HepG2 (cell line): Measurements from ENCODE around the gene SHISA7. TPM values are rescaled to one million over a fixed set of nuclear protein-coding genes. Genes with fewer than 3 reads are reported as not detected.

Experiments used
- CAMTA2 ChIP-seq: sonication (generic); formaldehyde crosslinking; IDR thresholded peaks from 2 replicates; pipeline ENCODE4 v1.4.0; 2020; ENCODE audit warnings: mild to moderate bottlenecking, missing genetic modification reagents, borderline replicate concordance
- CREM ChIP-seq, 2 experiments: sonication (generic) in 1 of 2; formaldehyde crosslinking in 1 of 2; IDR thresholded peaks; 2 replicates each; pipeline versions ENCODE4 v1.4.0 to v1.6.1; 2016 to 2020; ENCODE audit warnings: antibody characterized with exemption in 1 of 2, mild to moderate bottlenecking in 1 of 2, missing genetic modification reagents in 1 of 2
- DMAP1 ChIP-seq: IDR thresholded peaks from 2 replicates; pipeline ENCODE4 v1.6.1; 2016
- FOXC1 ChIP-seq: sonication (generic); formaldehyde crosslinking; IDR thresholded peaks from 2 replicates; pipeline ENCODE4 v1.8.0; 2022; ENCODE audit warnings: mild to moderate bottlenecking, missing genetic modification reagents, borderline replicate concordance
- GATAD2A ChIP-seq: IDR thresholded peaks from 2 replicates; pipeline ENCODE4 v1.6.1; 2016
- HHEX ChIP-seq: IDR thresholded peaks from 2 replicates; pipeline ENCODE4 v1.6.1; 2016; ENCODE audit warnings: control low read depth
- HNRNPH1 ChIP-seq: fragments of 200-400 bp; formaldehyde crosslinking; optimal IDR thresholded peaks from 2 replicates; pipeline ENCODE3; 2017; ENCODE audit warnings: mild to moderate bottlenecking, low read depth, low read length
- NBN ChIP-seq: fragments of 450-650 bp; conservative IDR thresholded peaks from 2 replicates; pipeline ENCODE4 v1.6.1; 2017
- NFKB2 ChIP-seq: sonication (generic); formaldehyde crosslinking; IDR thresholded peaks from 2 replicates; pipeline ENCODE4 v1.4.0; 2020; ENCODE audit warnings: missing genetic modification reagents, borderline replicate concordance
- SAFB2 ChIP-seq: sonication (generic); formaldehyde crosslinking; IDR thresholded peaks from 2 replicates; pipeline ENCODE4 v1.5.1; 2020; ENCODE audit warnings: missing genetic modification reagents, low read depth, mild to moderate bottlenecking, borderline replicate concordance
- SMARCC2 ChIP-seq: fragments of 450-650 bp; IDR thresholded peaks from 2 replicates; pipeline ENCODE4 v1.6.1; 2017; ENCODE audit warnings: antibody characterized with exemption, mild to moderate bottlenecking
- STAG1 ChIP-seq: sonication (generic); formaldehyde crosslinking; IDR thresholded peaks from 2 replicates; pipeline ENCODE4 v1.4.0; 2020; ENCODE audit warnings: missing genetic modification reagents
- ZNF207 ChIP-seq: fragments of 450-650 bp; IDR thresholded peaks from 2 replicates; pipeline ENCODE4 v1.6.1; 2016; ENCODE audit warnings: antibody characterized with exemption, borderline replicate concordance
- ZNF234 ChIP-seq: sonication (generic); formaldehyde crosslinking; conservative IDR thresholded peaks from 2 replicates; pipeline ENCODE4 v1.5.1; 2020; ENCODE audit warnings: mild to moderate bottlenecking, missing genetic modification reagents
- ZNF280B ChIP-seq: sonication (generic); formaldehyde crosslinking; IDR thresholded peaks from 2 replicates; pipeline ENCODE4 v1.5.0; 2020; ENCODE audit warnings: missing genetic modification reagents, mild to moderate bottlenecking, borderline replicate concordance
- ZNF432 ChIP-seq: sonication (generic); formaldehyde crosslinking; IDR thresholded peaks from 2 replicates; pipeline ENCODE4 v1.5.0; 2020; ENCODE audit warnings: missing genetic modification reagents, mild to moderate bottlenecking, borderline replicate concordance
- ZNF441 ChIP-seq: sonication (generic); formaldehyde crosslinking; IDR thresholded peaks from 2 replicates; pipeline ENCODE4 v1.7.0; 2021; ENCODE audit warnings: missing genetic modification reagents, borderline replicate concordance
- ZNF543 ChIP-seq: sonication (generic); formaldehyde crosslinking; IDR thresholded peaks from 2 replicates; pipeline ENCODE4 v1.4.0; 2020; ENCODE audit warnings: mild to moderate bottlenecking, missing genetic modification reagents
- ZNF549 ChIP-seq: sonication (generic); formaldehyde crosslinking; IDR thresholded peaks from 2 replicates; pipeline ENCODE4 v1.5.0; 2020; ENCODE audit warnings: missing genetic modification reagents
- ZNF572 ChIP-seq: sonication (generic); formaldehyde crosslinking; IDR thresholded peaks from 2 replicates; pipeline ENCODE4 v1.5.1; 2020; ENCODE audit warnings: mild to moderate bottlenecking, missing genetic modification reagents
- ZNF629 ChIP-seq: sonication (generic); formaldehyde crosslinking; conservative IDR thresholded peaks from 2 replicates; pipeline ENCODE4 v1.5.0; 2020; ENCODE audit warnings: missing genetic modification reagents
- ZNF691 ChIP-seq: sonication (generic); formaldehyde crosslinking; IDR thresholded peaks from 2 replicates; pipeline ENCODE4 v1.4.0; 2020; ENCODE audit warnings: missing genetic modification reagents, low read depth, mild to moderate bottlenecking, borderline replicate concordance
- polyA plus RNA-seq, 8 experiments: library from polyadenylated mRNA; depleted of rRNA in 3 of 8; stranded (reverse) in 7 of 8; unstranded in 1 of 8; fragments of >200 nt; fragmentation: Illumina TruSeq in 4 of 8; extraction: Trizol in 4 of 8; gene quantifications; 2 replicates each; pipeline versions ENCODE4 v1.2.1 to v1.2.3, GENCODE V29; 2011 to 2016; ENCODE audit warnings: low read depth in 4 of 8, missing spikeins in 1 of 8, mixed read lengths in 1 of 8; ENCODE audit not compliant: insufficient read depth in 1 of 8
- total RNA-seq, 5 experiments: library from RNA; depleted of rRNA; stranded (reverse); fragments of >200 nt; fragmentation: Illumina TruSeq; extraction: Trizol; gene quantifications; 2 replicates each; pipeline ENCODE4 v1.2.3, GENCODE V29; 2016; ENCODE audit warnings: low read depth in 1 of 5
- TF ChIP-seq, protein P1 (sequence below): sonication (generic); formaldehyde crosslinking; IDR thresholded peaks from 2 replicates; pipeline ENCODE4 v1.5.1; 2020; ENCODE audit warnings: missing genetic modification reagents, mild to moderate bottlenecking, borderline replicate concordance
- TF ChIP-seq, protein P2 (sequence below): sonication (generic); formaldehyde crosslinking; IDR thresholded peaks from 2 replicates; pipeline ENCODE4 v1.4.0; 2020; ENCODE audit warnings: missing genetic modification reagents
- TF ChIP-seq, protein P3 (sequence below): sonication (generic); formaldehyde crosslinking; IDR thresholded peaks from 2 replicates; pipeline ENCODE4 v1.8.1; 2023; ENCODE audit warnings: missing genetic modification reagents, mild to moderate bottlenecking, borderline replicate concordance

Gene SHISA7
- total and polyA plus RNA-seq, 2 of the 13 experiments (the other 11 are each of a cell fraction or from before 2014, with no cell fraction given) = not detected

GRCh38 chr19:55476100-55476775, 33.1 kb upstream of the SHISA7 start, which contains the start of gene ZNF628 (continued):
- TF ChIP-seq SMARCC2 (no peak), ZNF207 (no peak), CAMTA2 (CRISPR knock-in tag) (no peak), ZNF549 (CRISPR knock-in tag) (no peak), SAFB2 (peak; percentile 67), ZNF234 (no peak), ZNF543 (CRISPR knock-in tag) (0 out of 2 replicates have a peak, but pooled peaks have one; percentile 34), HNRNPH1 (no peak), ZNF572 (CRISPR knock-in tag) (no peak), ZNF280B (CRISPR knock-in tag) (peak; percentile 76; the same call in 1 of the 2 replicates), STAG1 (CRISPR knock-in tag) (no peak), HHEX (CRISPR knock-in tag) (no peak), ZNF629 (CRISPR knock-in tag) (0 out of 2 replicates have a peak, but pooled peaks have one; percentile 6), NBN (no peak), FOXC1 (CRISPR knock-in tag) (peak; percentile 95), GATAD2A (CRISPR knock-in tag) (peak; percentile 51; the same call in 1 of the 2 replicates), ZNF441 (CRISPR knock-in tag) (peak; percentile 88), DMAP1 (peak; percentile 92), NFKB2 (CRISPR knock-in tag) (peak; percentile 96), ZNF432 (no peak), CREM (IDR thresholded peaks at IDR 0.05) (peak; percentile 96), CREM (CRISPR knock-in tag; IDR thresholded peaks at IDR 0.05) (peak; percentile 74), ZNF691 (CRISPR knock-in tag) (no peak)
- TF ChIP-seq, protein P1, sequence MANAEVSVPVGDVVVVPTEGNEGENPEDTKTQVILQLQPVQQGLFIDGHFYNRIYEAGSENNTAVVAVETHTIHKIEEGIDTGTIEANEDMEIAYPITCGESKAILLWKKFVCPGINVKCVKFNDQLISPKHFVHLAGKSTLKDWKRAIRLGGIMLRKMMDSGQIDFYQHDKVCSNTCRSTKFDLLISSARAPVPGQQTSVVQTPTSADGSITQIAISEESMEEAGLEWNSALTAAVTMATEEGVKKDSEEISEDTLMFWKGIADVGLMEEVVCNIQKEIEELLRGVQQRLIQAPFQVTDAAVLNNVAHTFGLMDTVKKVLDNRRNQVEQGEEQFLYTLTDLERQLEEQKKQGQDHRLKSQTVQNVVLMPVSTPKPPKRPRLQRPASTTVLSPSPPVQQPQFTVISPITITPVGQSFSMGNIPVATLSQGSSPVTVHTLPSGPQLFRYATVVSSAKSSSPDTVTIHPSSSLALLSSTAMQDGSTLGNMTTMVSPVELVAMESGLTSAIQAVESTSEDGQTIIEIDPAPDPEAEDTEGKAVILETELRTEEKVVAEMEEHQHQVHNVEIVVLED (CRISPR knock-in tag) = peak; percentile 100
- TF ChIP-seq, protein P2, sequence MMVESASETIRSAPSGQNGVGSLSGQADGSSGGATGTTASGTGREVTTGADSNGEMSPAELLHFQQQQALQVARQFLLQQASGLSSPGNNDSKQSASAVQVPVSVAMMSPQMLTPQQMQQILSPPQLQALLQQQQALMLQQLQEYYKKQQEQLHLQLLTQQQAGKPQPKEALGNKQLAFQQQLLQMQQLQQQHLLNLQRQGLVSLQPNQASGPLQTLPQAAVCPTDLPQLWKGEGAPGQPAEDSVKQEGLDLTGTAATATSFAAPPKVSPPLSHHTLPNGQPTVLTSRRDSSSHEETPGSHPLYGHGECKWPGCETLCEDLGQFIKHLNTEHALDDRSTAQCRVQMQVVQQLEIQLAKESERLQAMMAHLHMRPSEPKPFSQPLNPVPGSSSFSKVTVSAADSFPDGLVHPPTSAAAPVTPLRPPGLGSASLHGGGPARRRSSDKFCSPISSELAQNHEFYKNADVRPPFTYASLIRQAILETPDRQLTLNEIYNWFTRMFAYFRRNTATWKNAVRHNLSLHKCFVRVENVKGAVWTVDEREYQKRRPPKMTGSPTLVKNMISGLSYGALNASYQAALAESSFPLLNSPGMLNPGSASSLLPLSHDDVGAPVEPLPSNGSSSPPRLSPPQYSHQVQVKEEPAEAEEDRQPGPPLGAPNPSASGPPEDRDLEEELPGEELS = 0 out of 2 replicates have a peak, but pooled peaks have one; percentile 36
- TF ChIP-seq, protein P3, sequence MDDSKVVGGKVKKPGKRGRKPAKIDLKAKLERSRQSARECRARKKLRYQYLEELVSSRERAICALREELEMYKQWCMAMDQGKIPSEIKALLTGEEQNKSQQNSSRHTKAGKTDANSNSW (CRISPR knock-in tag) = peak; percentile 65; the same call in 1 of the 2 replicates
